ENCODE data around the gene TMEM126B.

The TMEM126B gene

DNA sequence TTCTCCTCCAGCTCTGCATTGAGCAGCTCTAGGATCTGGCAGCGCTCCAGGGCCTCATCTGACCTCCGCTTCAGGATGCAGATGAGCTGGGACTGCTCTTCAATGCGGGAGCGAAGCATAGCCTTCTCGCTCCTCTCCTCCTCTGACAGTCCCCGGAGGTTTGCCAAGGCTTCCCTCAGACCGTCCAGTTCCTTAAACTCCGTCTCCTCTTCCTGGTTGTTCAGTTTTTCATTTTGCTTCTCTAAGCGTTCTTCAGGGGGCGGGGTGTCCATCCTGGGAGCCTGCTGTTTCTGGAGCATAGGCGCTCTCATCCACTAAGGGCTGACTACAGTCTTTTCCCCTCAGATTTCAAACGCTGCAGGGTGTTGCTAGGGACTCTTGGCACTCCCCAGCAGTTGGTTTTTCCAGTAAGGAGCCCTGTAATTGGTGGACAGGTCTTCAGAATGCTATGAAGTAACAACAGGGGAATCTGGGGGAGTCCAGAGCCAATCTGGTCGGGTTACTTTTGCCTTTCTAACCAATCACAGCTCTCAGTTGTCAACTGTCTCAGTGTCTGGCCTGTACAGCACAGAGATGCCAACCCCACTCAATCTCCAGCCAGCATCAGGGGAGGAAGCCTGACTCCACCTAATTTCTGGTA, 57.5 kb downstream of the TMEM126B start, which contains the start of gene CCDC89:
TSS of gene CCDC89 (minus strand) at position 376 of the 640 bp plus-strand sequence. CDS start at position 311, 65 bp downstream.
- no peak for DNase-seq
